Fibroblast of villous mesenchyme (primary cell): ENCODE measurements around the gene EYS. TPM values are rescaled to one million over a fixed set of nuclear protein-coding genes. Genes with fewer than 3 reads are reported as not detected.
"Not testable (repeated sequence)": the region's sequence is repeated elsewhere in the genome, so short reads cannot be mapped to it uniquely, and the experiment has no call there.

ENCODE experiments used
- DNase-seq: peaks from one replicate; pipeline ENCODE4 v3.0.0-alpha.2; 2010; ENCODE audit warnings: low read depth
- H3K4me3 ChIP-seq: 2 replicates; pipeline ENCODE4 v1.5.1; 2011; ENCODE audit warnings: low read depth, mild to moderate bottlenecking, low read length
- total RNA-seq: library from RNA; depleted of rRNA; stranded (reverse); fragments of >200 nt; gene quantifications from 2 replicates; pipeline ENCODE4 v1.2.3, GENCODE V29; 2012
- TF ChIP-seq, protein P1 (sequence below): IDR thresholded peaks from 2 replicates; pipeline ENCODE4 v1.5.1; 2012; ENCODE audit warnings: low read depth, mild to moderate bottlenecking, low read length; ENCODE audit not compliant: insufficient read depth

The EYS gene
- total RNA-seq, 1 donor, result under 0.01 TPM

DNA sequence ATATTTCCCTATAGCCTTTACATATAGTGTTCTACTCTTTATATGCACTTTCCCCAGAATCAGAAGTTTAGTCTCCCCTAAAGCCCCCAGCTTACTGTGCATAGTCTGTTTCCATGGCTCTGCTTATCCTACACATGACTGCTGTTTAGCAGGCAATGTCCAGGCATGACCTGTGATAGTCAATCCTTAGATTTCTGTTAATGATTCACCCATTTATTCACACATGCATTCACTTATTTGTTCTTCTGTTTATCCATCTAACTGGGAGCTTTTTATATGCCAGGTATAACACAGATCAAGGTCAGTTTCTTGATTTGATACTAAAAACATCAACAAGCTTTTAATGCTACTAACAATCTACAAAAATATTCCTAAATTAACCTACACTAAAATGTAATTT is 1770.6 kb downstream of the EYS start:
- TF ChIP-seq, protein P1, sequence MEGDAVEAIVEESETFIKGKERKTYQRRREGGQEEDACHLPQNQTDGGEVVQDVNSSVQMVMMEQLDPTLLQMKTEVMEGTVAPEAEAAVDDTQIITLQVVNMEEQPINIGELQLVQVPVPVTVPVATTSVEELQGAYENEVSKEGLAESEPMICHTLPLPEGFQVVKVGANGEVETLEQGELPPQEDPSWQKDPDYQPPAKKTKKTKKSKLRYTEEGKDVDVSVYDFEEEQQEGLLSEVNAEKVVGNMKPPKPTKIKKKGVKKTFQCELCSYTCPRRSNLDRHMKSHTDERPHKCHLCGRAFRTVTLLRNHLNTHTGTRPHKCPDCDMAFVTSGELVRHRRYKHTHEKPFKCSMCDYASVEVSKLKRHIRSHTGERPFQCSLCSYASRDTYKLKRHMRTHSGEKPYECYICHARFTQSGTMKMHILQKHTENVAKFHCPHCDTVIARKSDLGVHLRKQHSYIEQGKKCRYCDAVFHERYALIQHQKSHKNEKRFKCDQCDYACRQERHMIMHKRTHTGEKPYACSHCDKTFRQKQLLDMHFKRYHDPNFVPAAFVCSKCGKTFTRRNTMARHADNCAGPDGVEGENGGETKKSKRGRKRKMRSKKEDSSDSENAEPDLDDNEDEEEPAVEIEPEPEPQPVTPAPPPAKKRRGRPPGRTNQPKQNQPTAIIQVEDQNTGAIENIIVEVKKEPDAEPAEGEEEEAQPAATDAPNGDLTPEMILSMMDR, result no peak
- no peak for DNase-seq
- H3K4me3 ChIP-seq, result no peak overlapping the region

DNA sequence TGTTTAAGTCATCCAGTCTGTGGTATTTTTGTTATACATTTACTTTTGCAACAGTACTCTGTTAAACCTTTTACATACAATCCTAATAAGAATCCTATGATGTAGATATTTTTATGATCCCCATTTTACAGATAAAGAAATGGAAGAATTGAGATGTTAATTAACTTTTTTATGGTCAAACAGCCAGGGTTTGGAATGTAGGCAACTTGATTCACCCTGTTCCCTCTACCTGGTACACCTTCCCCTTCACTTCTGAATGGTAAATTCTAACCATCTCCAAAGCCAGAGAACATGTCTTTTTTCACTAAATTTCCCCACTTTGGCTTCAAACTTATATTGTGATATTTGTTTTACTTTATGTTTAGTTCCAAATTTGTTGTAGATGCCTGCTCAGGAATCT is 1771.3 kb downstream of the EYS start:
- no peak overlapping the region for H3K4me3 ChIP-seq
- DNase-seq, result no peak
- TF ChIP-seq, protein P1, result no peak

DNA sequence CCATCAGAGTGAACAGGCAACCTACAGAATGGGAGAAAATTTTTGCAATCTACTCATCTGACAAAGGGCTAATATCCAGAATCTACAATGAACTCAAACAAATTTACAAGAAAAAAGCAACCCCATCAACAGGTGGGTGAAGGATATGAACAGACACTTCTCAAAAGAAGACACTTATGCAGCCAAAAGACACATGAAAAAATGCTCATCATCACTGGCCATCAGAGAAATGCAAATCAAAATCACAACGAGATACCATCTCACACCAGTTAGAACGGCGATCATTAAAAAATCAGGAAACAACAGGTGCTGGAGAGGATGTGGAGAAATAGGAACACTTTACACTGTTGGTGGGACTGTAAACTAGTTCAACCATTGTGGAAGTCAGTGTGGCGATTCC is 1773.1 kb downstream of the EYS start:
- DNase-seq, H3K4me3 ChIP-seq: not testable (repeated sequence)

DNA sequence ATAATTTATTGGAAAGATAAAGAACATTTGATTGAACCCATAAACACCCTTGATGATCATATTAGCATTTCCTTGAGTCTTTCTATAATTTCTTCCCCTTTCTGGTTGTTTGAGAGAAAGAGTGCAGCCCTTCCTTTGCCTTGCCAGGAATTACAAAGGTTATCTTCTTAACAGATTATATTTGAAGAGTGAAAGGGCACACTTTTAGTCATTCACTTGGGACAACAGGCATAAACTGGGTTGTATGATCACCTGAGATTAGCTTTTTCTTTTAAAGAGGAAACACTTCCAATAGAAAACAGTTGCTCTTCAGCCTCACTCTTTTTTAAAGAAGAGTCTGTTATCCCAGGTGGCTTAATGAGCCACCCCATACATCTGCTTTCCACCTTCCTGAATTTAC is 1776.2 kb downstream of the EYS start:
- TF ChIP-seq, protein P1, result no peak
- no peak overlapping the region for H3K4me3 ChIP-seq
- DNase-seq, result no peak

DNA sequence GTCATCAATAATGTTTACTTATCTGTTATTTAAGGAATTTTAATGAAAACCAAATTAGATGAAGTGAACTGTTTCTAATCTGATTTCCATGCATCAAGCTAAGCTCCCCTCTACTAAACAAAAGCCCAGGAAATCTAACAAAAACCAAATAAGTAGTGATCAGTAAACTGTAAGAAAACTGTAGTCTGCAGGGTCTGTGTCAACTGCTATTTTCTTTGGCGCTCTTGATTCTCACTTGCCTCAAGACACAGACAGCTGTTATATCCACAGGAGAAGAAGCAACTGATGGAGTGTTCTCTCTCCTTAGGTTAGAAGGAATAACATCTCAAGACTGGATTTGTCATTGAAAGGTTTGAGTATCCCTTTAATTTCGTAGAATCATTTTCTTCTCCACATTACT is 1777.9 kb downstream of the EYS start:
- no peak for DNase-seq
- H3K4me3 ChIP-seq, result no peak overlapping the region
- TF ChIP-seq, protein P1, result no peak

DNA sequence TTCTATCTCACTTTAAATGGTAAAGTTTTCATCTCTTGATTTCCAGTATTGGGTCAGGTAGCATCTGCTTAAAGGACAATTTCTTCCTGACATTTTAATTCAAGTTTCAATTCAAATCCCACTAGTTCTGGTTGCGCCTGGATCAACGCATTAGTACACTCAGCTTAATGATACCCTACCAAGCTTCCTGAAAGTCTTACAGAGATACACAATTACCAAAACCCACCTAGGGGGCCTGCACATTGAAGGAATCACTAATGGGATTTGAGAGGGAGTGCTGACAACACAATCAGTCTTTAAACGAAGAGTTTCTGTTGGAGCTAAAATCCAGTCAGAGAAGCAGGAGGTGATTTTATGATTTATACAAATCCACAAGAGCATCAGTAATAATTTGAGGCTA is 1778.4 kb downstream of the EYS start:
- no peak for DNase-seq
- TF ChIP-seq, protein P1, result no peak
- no peak overlapping the region for H3K4me3 ChIP-seq

DNA sequence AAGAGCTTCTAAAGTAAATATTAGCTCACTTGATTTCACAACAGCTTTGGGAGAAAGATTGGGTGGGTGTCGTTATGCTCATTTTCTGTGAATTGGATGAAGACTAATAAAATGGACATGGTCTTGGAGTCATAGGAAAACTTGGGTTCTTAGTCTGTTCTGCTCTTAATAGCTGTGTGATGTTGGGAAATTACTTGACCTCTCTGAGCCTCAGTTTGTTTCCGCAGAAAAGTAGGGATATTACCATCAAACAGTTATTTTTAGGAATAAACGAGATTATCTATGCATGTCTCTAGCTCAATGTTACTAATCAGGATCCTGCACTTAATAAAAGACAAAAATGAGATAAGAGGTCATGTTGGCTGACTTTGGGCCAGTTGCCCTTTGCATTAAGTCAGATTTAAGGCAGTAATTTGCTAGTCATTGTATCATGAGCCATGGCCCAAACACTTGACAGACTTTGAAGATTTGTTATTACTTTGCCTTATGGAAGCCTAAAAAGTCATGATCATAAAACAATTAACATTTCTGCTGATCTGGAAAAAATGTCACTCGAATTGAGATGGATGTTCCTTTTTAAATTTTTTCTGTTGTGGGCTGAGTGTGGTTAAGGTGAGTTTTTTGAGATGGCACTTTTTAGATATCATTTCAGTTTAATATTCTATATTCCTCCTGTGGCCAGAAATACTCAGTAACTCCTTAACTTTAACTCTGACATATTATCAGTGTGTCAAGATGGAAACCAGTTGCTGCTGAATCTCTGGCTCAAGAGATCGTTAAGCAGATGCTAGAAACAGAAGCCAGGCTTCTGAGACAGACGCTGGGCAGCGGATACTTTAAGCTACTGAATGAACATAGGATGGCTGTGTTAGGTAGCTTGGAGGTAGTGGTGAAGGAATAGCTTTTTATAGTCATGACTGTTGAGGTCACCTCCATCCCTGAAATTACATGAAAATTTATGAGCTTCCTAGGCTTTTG is 1779.8 kb downstream of the EYS start:
- peak; percentile 69 for DNase-seq
- TF ChIP-seq, protein P1, result no peak
- H3K4me3 ChIP-seq, result no peak overlapping the region
